HG02763 (cell line): ENCODE data around the gene PLCL2.

Experiments
- ATAC-seq: cut with Tn5 transposase; IDR thresholded peaks from one replicate; pipeline ENCODE4 v1.9.1; 2021; ENCODE audit warnings: mild to moderate bottlenecking, moderate library complexity; ENCODE audit not compliant: unreplicated experiment

PLCL2 gene

GRCh38 chr3:17065315-17065714 lies 180.6 kb downstream of the PLCL2 start:
- no peak for ATAC-seq

- no peak for ATAC-seq
Observed at GRCh38 chr3:17065881-17066280, 181.1 kb downstream of the PLCL2 start.

- ATAC-seq = no peak
Observed at GRCh38 chr3:17069754-17070153, 185.0 kb downstream of the PLCL2 start.

- ATAC-seq = no peak
Observed at GRCh38 chr3:17070161-17070959, 185.6 kb downstream of the PLCL2 start.

GRCh38 chr3:17074559-17074958 lies 189.8 kb downstream of the PLCL2 start:
- no peak for ATAC-seq

- ATAC-seq = no peak
Observed at GRCh38 chr3:17075358-17075757, 190.6 kb downstream of the PLCL2 start.

GRCh38 chr3:17075907-17076306 lies 191.2 kb downstream of the PLCL2 start:
- no peak for ATAC-seq

GRCh38 chr3:17076940-17077605 lies 192.3 kb downstream of the PLCL2 start:
- no peak for ATAC-seq

- no peak for ATAC-seq
Observed at GRCh38 chr3:17077606-17078005, 192.9 kb downstream of the PLCL2 start.

- no peak for ATAC-seq
Observed at GRCh38 chr3:17078926-17079465, 194.2 kb downstream of the PLCL2 start.

GRCh38 chr3:17079933-17080332 lies 195.2 kb downstream of the PLCL2 start:
- no peak for ATAC-seq

- ATAC-seq = no peak
Observed at GRCh38 chr3:17081520-17081919, 196.8 kb downstream of the PLCL2 start.

GRCh38 chr3:17087509-17087908 lies 202.8 kb downstream of the PLCL2 start:
- no peak for ATAC-seq

- ATAC-seq = no peak
Observed at GRCh38 chr3:17088017-17088416, 203.3 kb downstream of the PLCL2 start.

- no peak for ATAC-seq
Observed at GRCh38 chr3:17088602-17089313, 204.0 kb downstream of the PLCL2 start.

GRCh38 chr3:17089314-17089700 lies 204.6 kb downstream of the PLCL2 start:
- no peak for ATAC-seq

- no peak for ATAC-seq
Observed at GRCh38 chr3:17090280-17090983, 205.7 kb downstream of the PLCL2 start.

- no peak for ATAC-seq
Observed at GRCh38 chr3:17091910-17092582, 207.3 kb downstream of the PLCL2 start.

- ATAC-seq = no peak
Observed at GRCh38 chr3:17092583-17092933, 207.8 kb downstream of the PLCL2 start.

GRCh38 chr3:17094551-17094950 lies 209.8 kb downstream of the PLCL2 start:
- no peak for ATAC-seq
